Measurements from ENCODE around the gene CD300H.

Gene CD300H

DNA sequence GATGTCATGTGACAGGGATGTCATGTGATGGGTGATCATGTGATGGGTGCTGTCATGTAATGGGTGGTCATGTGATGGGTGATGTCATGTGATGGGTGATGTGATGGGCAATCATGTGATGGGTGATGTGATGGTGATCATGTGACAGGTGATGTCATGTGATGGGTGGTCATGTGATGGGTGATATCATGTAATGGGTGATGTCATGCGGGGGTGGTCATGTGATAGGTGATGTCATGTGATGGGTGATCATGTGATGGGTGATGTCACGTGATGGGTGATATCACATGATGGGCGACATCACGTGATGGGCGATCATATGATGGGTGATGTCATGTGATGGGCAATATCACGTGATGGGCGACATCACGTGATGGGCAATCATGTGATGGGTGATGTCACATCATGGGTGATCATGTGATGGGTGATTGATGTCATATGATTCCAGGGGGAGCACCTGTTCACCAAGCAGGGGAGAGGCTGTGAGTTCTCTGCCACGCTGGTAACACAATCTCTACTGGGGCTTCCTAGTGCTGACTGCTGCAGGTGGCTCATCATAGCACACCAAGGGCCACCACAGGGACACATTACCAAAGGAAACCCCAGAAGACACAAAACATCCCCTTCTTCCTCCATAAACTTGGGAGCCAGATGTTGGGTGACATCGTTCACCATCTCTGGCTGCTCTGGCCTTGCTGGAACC, 52.5 kb downstream of the CD300H start:
- no peak for DNase-seq (ENCODE audit: low read depth)
- TF ChIP-seq, protein P1, sequence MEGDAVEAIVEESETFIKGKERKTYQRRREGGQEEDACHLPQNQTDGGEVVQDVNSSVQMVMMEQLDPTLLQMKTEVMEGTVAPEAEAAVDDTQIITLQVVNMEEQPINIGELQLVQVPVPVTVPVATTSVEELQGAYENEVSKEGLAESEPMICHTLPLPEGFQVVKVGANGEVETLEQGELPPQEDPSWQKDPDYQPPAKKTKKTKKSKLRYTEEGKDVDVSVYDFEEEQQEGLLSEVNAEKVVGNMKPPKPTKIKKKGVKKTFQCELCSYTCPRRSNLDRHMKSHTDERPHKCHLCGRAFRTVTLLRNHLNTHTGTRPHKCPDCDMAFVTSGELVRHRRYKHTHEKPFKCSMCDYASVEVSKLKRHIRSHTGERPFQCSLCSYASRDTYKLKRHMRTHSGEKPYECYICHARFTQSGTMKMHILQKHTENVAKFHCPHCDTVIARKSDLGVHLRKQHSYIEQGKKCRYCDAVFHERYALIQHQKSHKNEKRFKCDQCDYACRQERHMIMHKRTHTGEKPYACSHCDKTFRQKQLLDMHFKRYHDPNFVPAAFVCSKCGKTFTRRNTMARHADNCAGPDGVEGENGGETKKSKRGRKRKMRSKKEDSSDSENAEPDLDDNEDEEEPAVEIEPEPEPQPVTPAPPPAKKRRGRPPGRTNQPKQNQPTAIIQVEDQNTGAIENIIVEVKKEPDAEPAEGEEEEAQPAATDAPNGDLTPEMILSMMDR (IDR thresholded peaks at IDR 0.05; ENCODE audit: low read depth, low read length, missing control alignments): no peak

DNA sequence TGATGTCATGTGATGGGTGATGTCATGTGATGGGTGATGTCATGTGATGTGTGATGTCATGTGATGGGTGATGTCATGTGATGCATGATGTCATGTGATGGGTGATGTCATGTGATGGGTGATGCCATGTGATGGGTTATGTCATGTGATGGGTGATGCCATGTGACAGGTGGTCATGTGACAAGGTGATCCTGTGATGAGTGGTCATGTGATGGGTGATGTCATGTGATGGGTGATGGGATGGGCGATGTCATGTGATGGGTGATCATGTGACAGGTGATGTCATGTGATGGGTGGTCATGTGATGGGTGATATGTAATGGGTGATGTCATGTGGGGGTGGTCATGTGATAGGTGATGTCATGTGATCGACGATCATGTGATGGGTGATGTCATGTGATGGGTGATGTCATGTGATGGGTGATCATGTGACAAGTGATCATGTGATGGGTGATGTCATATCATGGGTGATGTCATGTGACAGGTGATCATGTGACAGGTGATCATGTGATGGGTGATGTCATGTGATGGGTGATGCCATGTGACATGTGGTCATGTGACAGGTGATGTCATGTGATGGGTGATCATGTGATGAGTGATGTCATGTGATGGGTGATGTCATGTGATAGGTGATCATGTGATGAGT, 53.2 kb downstream of the CD300H start:
- H3K4me3 ChIP-seq (ENCODE audit: low read depth, low read length): no peak overlapping the region
- no peak for DNase-seq (ENCODE audit: low read depth)
- TF ChIP-seq, protein P1 (IDR thresholded peaks at IDR 0.05; ENCODE audit: low read depth, low read length, missing control alignments): no peak

More for the DNA sequence above, 52.5 kb downstream of the CD300H start:
- H3K4me3 ChIP-seq (ENCODE audit: low read depth, low read length): no peak overlapping the region

DNA sequence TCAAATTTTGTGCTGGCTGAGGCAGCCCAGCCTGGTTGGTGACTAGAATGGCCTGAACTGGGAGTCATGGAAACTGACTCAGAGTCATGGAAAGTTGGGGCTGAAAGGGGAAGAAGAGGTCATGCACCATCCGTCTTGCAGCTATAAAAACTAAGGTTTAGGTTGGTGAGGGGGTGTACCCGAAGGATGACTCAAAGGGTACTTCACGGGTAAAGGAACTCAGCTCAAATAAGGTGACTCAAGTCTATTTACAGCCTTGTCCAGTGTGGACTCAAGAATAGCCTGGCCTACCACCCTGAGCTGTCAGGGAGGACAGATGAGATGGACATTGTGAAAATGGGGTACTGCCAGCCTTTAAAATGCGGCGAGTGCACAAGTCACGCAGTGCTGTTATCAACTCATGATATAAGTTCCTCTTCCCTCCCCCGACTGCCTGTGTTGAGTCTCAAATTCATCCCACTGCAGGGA, 54.7 kb downstream of the CD300H start:
- TF ChIP-seq, protein P1 (IDR thresholded peaks at IDR 0.05; ENCODE audit: low read depth, low read length, missing control alignments): no peak
- no peak overlapping the region for H3K4me3 ChIP-seq (ENCODE audit: low read depth, low read length)
- no peak for DNase-seq (ENCODE audit: low read depth)

DNA sequence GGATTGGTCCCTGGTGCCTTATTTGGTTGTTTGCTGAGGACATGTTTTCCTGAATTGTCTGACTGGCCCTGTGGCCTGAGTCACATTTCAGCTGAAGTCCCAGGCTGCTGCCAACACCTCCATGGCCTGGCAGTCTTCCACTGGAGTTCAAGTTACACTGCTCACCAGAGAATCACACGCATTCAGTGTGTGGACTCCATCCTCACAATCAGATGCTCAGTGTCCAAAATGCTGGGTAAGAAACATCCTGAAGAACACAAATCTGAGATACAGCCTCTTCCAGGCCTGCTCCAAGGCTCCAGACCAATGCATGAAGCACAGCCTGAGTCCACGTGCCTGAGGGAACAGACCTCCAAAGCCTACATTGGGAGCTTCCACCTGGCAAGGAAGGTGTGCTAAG, 55.3 kb downstream of the CD300H start:
- no peak overlapping the region for H3K4me3 ChIP-seq (ENCODE audit: low read depth, low read length)
- TF ChIP-seq, protein P1 (IDR thresholded peaks at IDR 0.05; ENCODE audit: low read depth, low read length, missing control alignments): no peak
- DNase-seq (ENCODE audit: low read depth): no peak
